ENCODE results near the gene TTLL12.

DNA sequence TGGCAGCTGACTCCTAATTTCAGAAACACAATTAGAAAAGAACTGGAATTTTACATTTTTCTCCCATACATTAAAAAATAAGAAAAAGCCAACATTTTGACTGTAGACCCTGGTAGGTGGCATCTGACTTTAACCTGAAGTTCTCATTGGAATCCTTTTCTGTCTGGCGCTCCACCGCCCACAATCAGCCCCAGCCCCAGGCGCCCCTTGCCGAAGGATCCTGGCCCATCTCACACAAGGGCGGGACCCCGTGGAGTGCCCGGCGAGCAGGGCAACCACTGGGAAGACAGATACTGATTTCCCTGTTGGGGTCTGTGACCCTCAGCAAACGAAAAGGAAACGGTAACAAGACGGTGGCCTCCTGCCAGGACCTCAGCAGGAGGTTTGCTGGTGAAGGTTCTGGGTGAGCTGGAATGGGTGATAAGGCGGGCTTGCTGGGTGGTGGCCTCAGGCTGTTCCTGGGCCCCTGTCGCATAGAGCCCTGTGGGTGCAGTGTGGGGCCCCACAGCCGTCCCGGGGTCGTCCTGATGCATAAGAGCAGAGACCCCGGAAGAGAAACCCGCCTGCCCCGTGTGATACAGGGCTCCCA lies 19.8 kb downstream of the TTLL12 start:
- no peak for TF ChIP-seq EZH2phosphoT487 (IDR thresholded peaks at IDR 0.05; ENCODE audit: insufficient read depth, low read depth)
- no peak for TF ChIP-seq EZH2 (IDR thresholded peaks at IDR 0.05; ENCODE audit: insufficient read depth, poor library complexity, severe bottlenecking)
